HG03571 (cell line): ENCODE results near the gene SAA2.
A peak's percentile ranks its signal among the peaks of the same experiment; 100 is the strongest.
"Not testable (repeated sequence)": the region's sequence is repeated elsewhere in the genome, so short reads cannot be mapped to it uniquely, and the experiment has no call there.

Experiments
- ATAC-seq: cut with Tn5 transposase; IDR thresholded peaks from one replicate; pipeline ENCODE4 v1.9.1; 2021; ENCODE audit not compliant: unreplicated experiment

The SAA2 gene

DNA sequence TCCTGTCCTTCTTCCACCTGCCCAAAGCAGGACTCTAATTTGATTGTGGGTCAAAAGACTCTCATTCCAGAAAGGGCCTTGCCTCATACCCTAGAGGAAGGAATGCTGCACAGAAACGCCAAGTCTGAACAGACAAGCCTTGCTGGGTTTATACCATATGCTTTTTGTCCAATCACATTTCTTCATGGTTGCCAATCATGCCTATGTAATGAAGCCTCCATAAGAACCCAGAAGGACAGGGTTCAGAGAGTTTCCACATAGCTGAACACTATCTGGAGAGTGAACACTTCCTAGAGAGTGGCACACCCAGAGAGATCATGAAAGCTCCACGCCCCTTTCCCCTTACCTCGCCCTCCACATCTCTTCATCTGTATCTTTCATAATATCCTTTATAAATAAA lies 4.8 kb upstream of the SAA2 start:
- ATAC-seq = no peak

DNA sequence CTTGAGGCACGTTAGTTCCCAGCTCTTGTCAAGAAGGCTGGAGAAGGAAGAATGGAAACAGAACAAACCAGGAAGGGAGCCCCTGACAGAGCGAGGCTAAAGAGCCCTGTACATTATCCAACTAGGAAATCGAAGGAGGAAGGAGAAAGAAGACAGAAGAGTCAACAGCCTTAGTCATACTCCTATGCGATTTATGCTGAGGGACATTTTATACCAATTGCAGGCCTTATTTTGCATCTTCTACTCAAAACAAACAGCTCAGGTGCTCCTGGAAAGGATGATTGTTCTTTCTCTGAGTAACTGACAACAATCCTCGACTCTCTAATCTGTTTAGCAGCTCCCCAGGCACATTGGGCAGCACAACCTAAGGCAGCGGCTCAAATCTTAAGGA lies 1.3 kb downstream of the SAA2 start:
- not testable (repeated sequence) for ATAC-seq

GRCh38 chr11:18246379-18247190 lies 1.9 kb downstream of the SAA2 start:
- ATAC-seq = peak; percentile 76

- no peak for ATAC-seq
These were observed 3.1 kb downstream of the SAA2 start for GRCh38 chr11:18245396-18245795.

DNA sequence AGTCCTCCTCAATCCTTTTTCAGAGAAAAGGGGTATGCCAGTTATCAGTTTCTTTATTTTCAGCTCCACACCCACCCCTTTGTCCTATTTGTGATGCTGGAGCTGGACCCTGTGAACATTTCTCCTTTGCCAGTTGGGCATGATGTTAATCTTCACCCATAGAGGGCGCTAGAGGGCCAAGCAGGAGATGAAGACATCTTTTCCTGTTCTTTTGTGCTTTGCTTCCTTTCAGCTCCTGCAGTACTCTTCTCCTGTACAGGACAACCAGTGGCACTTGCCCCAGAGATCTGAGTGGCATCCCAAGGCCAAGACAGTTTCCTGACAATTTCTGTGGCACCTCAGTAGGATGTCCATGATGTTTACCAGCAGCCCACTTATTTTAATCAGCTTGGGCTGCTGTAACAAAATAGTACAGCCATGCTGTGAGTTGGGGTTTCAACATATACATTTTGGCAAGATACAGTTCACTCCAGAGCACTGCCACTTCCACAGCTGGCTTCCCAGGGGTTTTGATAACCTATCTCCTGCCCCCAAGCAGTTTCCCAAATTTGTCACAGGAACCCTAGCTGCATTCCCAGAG lies 4.6 kb downstream of the SAA2 start:
- ATAC-seq = no peak

- no peak for ATAC-seq
These were observed 8.8 kb downstream of the SAA2 start for GRCh38 chr11:18239655-18240054.

- no peak for ATAC-seq
These were observed 11.7 kb downstream of the SAA2 start, which contains the start of gene SAA4 for GRCh38 chr11:18236664-18237356. SAA4 (minus strand) TSS chr11:18236802; CDS start chr11:18235926, 876 bp downstream.

GRCh38 chr11:18235394-18236334 lies 12.8 kb downstream of the SAA2 start:
- no peak for ATAC-seq

- no peak for ATAC-seq
These were observed 14.6 kb downstream of the SAA2 start for GRCh38 chr11:18233912-18234311.

- ATAC-seq = no peak
These were observed 17.6 kb downstream of the SAA2 start for GRCh38 chr11:18230859-18231258.

DNA sequence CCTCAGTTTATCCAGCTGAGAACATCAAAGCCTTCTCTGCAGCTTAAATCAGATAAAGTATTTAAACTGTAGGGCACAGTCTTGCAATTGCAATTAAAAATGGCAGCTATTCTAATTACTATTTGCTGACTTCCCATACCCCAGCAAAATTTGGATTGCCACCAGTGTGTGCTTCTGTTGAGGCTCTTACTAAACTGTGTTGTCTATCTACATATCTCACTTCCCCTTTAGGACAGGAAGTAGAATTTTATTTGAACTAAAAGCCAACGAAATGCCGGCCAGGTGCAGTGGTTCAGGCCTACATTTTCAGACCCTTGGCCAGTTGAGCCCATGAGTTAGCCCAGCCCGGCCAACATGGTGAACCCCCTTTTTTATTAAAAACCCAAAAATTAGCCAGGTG lies 19.0 kb downstream of the SAA2 start:
- peak; percentile 94 for ATAC-seq

DNA sequence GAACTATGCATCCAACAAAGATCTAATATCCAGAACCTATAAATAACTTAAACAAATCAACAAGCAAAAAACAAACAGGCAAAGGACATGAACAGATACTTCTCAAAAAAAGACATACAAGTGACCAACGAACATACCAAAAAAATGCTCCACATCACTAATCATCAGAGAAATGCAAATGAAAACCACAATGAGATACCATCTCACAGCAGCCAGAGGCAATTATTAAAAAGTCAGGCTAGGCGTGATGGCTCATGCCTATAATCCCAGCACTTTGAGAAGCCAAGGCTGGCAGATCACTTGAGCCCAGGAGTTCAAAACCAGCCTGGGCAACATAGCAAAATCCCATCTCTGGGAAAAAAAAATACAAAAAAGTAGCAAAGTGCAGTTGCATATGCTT lies 22.6 kb downstream of the SAA2 start:
- no peak for ATAC-seq

DNA sequence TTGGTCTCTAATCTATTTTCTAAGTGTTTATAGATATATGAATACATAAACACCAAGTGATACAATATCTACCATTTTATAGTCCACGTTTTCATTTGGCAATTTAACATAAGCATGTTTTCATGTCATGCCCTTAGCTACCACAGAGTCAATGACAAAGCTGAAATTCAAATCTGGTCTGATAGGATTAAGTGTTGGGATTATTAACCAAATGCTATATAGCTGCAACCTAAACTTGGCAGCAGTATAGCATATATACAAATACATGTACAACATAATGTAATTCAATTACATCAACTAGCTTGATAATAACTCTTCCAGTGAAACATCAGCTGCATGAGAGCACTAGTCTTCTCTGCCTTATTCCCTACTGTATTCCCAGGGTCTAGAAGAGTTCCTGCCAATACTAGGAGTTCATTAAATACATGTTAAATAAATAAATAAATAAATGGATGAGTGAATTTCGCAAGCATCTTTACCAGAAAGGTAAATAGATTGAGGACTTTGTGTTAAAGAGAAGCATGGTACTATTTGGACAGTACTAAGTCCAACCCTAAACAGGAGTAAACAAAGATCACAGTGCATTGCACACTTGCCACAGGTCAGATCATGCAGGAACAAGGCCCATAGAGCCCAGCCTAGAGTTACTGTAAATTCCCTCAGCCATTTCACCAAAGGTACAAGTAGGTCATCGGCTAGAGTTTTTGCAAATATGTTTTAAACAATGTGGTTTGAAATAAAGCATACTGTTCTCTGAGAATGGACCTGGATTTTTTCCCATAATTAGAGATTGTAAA lies 24.7 kb downstream of the SAA2 start:
- no peak for ATAC-seq

DNA sequence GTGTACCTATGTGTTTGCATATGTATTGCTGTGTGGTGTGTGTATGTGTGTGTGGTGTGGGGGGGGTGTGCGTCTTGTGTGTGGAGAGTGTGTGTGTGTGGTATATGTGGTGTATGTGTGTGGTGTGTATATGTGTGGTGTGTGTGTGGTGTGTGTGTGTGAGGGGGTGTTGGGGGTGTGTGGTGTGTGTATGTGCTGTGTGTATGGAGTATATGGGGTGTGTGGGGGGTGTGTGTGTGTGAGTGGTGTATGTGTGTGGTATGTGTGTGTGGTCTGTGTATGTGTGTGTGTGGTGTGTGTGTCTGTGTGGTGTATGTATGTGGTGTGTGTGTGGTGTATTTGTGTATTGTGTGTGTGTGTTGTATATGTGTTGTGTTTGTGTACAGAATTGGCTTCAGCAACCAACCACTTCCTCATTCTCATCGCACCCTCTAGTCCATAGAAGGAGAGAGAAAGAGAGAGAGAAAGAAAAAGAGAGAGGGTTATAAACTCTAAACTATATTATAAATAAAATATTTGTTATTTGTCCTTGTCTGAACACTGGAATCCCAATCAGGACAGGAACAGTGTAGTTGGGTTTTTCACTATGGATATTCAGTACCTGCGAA lies 25.6 kb downstream of the SAA2 start:
- no peak for ATAC-seq

DNA sequence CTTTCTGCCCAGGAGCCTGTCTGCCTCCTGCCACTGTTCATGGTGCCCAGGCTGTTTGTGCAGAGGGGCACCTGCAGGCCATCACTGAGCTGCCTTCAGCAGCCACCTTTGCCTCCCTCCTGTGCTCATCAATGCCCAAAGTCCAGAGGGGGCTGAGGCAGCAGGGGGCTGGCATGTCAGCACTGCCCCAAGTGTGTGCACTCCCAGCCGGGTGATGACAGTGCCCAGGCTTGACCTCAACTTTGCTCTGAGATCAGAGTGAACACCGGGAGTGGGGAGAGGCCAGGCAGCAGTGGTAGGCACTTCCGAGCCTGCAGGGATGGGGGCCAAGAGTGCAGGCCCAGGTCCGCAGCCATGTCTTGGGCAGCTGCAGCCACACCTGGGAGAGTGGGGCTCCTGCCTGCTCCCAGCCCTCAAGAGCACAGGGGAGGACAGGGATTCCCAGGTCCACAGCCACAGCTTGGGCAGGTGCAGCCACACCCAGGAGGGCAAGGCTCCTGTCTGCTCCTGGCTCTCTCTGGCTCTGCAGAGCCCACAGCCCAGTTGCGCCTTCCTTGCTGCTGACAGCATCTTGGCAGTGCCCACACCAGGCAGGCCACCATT lies 27.1 kb downstream of the SAA2 start:
- ATAC-seq = no peak

- ATAC-seq = no peak
These were observed 39.4 kb downstream of the SAA2 start for GRCh38 chr11:18209058-18209457.

DNA sequence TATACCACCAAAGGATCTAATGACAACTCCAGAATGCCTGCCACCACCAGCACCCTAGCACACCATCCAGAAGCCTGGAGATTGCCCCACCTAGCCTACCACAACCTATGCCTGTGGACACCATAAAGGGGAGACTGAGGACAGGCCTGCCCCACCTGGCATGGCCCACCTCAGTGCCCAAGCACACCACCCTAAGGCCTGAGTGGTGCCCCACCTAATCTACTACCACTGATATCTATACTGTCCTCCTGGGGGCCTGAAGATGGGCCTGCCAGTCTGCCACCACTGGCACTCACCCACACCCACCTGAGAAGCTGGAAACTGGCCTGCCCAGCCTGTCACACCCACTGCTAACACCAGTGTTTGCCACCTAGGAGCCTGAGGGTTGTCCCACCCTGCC lies 43.7 kb downstream of the SAA2 start:
- no peak for ATAC-seq

DNA sequence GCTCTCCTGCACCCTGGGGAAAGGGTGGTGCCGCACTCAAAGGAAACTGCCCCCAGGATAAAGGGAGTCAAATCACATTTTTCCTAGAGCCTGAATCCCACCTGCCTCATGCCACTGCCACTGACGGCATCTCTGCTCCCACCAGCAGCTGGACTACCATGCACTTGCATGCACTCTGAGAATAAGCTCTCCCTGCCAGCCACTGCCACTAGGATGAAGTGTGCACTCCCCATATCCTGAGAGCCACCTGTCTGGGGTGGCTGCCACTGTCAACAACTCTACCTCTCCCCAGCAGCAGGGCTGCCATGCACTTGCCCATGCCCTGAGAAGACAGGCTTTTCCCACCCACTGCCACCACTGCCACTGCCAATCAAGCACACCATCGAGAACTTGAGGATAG lies 44.2 kb downstream of the SAA2 start:
- no peak for ATAC-seq

GRCh38 chr11:18203723-18204122 lies 44.7 kb downstream of the SAA2 start:
- no peak for ATAC-seq
